Fibroblast of skin of back (primary cell): Measurements from ENCODE around the gene KIF5A.
A peak's percentile ranks its signal among the peaks of the same experiment; 100 is the strongest.

Experiments
- DNase-seq: peaks from one replicate; pipeline ENCODE4 v3.0.0-alpha.2; 2013

The KIF5A gene

DNA sequence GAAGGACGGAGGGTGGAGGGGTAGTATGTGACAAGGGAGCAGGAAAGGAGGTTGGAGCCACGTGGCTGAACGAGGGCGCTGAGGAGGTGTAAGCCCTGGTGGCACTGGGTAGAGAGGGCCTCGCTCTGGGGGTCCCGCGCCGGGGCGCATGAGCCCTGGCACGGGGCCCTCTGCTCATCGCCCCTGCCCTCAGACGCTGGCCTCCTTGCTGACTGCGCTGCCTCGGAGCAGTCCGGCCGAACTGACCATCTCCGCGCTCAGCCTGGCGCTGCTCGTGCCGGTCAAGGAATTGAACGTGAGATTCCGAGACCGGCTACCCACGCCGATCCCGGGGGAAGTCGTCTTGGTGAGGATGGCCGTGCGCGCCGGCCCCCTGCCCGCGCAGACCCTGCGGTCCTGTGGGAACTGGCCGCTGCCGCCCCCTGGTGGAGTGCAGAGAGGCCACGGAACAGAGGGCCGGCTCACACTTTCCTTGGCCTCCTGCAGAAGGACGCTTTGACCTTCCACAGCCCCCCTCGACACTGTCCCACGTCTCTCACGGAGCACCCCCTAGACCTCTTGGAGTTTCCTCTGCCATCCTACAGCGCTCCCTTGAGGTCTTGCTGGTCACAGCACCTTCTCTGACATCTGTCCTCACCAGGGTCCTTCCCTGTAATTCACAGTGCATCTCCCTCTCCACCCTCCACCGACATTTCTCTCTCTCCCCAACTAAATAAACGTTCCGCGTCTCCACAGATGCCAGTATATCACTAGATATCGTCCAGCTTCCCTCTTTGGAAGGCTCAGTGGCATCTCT is 71.9 kb downstream of the KIF5A start:
- peak; percentile 28 for DNase-seq

DNA sequence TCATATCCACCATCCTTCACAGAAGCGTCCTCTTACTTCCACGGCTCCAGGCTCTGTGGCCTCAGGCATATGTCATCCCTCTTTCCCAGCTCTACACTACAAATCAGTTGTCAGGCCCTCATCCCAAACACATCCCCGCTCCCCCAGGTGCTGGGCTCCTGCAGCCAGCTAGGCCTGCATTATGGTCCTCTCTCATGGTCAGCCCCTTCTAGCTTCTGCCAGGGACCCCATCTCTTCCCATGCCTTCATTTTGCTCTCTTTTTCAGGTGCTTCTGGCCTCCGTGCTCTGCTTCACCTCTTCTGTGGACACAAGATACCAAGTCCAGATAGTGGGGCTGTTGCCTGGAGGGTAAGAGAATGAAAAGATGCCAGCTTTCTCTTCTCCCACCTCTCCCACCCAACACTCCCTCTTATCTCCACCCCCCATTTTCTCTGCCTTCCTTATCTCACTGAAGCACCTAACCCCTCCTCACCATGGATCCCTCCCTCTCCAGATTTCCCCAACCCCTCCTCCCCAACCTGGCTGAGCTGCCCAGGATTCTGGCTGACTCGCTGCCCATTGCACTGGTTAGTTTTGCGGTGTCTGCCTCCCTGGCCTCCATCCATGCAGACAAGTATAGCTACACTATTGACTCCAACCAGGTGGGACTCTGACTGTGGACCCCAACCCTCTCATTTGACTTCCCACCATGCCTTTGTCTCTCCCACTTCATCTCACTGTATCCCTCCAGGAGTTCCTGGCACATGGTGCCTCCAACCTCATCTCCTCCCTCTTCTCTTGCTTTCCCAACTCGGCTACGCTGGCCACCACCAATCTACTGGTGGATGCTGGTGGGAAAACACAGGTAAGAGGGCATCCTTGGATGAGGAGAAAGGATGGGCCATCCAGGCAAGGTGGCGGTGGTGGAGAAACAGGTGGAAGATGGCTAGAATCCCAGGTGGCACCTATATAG is 72.7 kb downstream of the KIF5A start:
- no peak for DNase-seq

DNA sequence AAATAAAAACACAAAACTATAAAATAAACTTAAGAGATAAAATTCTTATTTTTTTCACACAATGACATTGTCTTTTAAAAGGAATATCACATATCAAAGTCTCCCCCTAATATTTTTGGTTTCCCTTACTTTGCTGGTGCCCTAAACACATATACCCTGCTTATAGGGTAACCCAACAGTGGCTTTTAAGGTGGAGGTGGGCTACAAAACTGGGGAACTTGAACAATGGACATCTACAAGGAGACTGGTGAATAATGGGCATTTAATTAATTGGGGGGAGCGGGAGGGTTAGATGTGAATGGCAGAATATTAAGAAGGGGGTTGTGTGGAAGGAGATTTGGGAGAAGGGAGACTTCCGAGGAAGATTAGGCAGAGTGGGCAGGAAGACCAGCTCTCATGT is 73.5 kb downstream of the KIF5A start:
- DNase-seq, result no peak

DNA sequence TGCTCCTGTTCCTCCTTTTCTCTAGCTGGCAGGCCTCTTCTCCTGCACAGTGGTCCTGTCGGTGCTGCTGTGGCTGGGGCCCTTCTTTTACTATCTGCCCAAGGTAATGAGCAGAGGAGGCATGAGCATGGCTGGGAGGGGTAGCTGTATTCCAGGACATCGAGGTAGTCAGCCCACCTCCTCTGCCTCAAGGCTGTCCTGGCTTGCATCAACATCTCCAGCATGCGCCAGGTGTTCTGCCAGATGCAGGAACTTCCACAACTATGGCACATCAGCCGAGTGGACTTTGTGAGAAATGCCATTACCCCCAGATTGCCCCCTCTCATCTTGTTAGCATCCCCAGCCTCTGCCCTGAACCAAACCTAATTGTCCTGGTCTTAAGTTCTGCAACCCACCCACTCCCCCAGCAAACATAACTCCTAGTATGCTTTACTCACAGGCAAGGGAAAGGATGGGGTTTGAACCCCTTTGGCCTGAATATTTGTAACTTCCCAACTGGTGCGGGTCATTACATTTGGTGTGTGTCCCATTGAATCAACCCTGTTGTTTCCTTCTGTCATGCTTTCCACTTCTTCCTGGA is 74.1 kb downstream of the KIF5A start:
- DNase-seq, result no peak

DNA sequence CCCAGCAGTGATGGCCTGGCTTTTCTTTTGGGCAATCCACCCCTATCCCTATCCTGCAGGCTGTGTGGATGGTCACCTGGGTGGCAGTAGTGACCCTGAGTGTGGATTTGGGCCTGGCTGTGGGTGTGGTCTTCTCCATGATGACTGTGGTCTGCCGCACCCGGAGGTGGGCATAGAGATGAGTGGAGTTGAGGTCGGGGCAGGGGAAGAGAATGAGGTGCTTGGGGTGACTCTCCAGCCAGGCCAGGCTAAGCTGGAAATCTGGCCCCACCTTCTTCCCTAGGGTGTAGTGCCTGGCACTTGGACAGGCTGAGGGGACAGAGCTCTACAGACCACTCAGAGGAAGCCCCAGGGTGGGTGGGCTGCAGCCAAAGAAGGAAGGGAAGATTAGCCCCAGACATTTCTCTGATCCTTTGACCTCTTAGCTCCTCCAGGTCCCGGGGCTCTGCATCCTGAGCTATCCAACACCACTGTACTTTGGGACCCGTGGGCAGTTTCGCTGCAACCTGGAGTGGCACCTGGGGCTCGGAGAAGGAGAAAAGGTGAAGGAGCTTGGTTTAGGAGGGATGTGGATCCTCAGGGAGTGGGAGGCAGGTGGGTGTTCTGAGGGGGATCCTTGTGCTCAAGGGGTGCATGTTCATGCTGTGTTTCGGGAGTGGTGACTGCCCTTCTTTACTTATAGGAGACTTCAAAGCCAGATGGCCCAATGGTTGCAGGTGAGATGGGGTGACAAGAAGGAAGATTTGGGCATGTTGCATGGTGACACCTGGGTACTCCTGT is 74.8 kb downstream of the KIF5A start:
- no peak for DNase-seq

DNA sequence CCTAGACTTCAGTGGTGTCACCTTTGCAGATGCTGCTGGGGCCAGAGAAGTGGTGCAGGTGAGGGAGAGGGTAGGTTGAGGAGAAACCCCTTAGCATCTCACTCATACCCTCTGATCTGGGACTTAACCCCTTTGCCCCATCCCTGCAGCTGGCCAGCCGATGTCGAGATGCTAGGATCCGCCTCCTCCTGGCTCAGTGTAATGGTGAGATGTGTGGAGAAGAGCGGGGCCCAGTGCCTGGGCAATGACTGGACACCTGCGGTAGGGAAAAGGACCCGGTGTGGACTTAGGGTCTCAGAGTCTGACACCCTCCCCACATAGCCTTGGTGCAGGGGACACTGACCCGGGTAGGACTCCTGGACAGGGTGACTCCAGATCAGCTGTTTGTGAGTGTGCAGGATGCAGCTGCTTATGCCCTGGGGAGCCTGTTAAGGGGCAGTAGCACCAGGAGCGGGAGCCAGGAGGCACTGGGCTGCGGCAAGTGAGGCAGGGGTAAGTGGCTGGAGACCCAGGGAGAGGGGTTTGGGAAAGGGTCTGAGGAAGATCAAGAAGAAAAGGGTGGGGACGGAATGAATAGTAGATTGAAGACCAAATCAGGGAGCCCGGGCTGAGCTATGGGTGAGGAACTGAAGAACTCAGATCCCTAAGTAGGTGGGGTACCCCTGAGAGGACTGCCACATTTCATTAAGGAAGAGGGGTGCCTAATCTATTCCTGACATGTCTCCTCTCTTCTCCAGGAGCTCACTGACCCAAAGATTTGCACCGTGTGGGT is 75.6 kb downstream of the KIF5A start:
- DNase-seq, result no peak

DNA sequence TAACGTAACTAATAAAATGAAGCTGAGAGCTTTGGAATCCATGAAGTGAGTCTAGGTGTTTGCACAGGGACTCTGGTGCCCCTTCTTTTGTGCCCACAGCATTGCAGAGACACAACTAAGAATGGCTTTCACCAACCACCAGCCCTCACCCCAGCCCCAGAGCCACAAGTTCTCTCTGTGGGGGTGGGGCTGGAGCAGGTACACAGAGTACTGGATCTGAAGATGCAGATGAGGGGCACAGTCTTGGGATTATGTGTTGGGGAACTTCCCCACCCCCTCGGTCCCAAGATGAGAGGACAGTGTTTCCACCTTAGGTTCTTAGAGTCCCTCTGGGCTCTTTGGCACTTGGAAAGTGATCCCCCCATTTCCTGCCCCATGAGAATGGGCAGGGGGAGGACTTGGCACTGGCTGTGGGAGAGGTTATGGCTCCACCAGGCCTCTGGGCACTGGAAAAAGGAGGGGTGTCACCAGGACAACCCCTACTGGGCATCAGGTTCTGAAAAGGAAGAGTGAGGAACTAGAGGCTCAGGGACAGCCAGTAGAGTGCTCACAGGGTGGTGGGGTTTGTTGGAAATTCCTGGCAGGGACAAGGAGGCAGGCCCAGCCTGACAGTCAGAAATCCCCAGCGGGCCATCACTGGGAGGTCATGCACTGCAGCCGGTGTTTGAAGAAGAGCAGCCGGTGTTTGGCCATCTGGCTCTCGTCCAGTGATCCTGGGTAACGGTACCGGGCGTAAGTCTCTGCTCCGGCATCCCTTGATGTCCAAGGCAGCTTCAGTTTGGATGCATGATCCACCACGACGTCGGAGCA is 76.5 kb downstream of the KIF5A start:
- DNase-seq, result no peak

DNA sequence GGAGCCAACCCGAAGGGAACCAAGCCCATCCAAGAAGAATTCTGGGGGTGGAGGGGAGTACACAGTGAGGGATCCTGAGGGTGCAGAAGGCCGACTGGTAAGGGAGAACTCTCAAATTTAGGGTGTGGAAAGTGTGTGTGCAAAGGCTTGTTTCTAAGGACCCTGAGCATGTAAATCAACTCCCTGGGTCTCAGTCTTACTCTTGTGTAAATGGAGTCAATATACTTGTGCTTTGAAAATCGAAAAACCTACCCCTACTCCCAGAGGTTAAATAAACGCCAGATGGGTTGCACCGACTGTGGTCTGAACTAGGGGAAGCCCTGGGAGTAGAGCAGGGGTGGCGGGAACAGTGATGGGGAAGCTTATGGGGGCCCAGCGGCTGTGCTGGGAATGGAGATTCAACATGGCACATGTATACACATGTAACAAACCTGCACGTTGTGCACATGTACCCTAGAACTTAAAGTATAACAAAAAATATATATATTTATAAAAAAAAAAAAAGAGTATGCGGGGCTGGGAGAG is 77.1 kb downstream of the KIF5A start:
- no peak for DNase-seq

DNA sequence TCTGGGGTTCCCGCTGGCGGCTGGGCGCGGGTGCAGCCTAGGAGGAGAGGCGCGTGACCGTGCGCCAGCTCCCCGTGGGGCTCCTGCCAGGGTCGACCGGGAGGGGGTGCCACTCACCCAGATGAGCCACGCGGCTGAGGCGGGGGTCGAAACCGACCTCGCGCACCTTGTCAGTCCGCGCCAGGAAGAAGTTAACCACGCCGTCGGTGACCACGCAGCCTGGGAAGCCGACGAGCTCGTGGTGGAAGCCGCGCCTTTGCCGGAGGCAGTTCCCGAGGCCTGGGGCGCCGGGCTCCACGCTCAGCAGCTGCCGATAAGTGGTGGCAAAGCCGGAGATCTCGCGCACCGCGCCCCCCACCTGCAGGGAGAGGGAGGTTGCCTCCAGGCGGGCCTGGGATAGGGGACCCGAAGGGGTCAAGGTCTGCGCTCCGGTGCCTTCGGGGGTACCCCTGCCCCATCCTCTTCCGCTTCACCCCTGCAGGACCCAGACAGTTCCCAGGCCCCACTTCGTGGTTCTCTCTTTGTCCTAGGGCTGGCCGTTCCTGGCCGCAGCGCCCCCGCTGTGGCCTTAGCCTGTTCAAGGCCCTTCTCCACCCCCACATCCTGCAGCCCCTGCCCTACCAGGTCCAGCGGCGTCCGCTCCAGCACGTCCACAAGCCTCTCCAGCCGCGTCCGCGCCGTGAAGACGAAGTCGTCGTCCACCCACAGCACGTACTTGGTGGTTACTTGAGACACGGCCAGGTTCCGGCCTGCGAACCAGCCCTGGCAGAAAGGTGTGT is 77.8 kb downstream of the KIF5A start:
- DNase-seq, result no peak

DNA sequence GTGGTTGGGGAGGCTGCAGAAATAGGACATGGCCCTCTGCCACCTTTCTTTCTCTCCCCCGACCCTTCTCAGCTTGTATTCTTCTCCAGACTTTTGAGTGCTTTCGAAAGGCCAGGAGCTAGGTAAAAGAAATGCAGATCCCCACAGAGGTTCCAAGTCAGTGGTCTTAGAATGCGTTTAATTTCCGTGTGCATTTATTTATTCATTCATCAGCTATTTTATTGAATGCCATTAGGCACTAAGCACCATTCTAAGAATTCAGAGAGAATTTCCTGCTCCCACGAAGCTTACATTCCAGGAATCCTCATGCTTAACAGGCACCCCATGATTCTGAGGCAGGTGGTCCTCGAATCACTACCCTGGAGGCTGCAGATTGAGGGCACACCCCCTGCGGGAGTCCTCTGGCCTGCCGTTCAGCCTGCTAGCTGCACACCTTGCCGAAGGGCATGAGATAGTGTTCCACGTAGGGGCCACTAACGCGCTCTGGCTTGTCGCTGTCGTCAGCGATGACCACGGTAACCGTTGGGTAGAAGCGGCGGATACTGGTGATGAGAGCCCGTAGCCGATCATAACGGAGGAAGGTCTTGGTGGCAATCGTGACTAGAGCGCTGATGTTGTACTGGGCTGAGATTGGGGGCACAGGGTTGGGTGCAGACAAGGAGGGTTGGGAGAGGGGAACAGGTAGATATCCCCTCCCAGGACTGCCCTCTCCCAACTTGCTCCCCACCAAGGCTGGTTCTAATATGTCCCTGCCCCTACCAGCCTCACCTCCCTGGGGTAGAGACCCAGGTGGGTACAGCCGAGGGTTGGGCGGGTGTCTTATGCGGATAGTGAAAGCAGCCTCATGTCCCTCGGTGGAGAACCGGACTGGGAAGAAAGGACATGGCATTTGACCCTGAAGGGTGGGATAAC is 78.7 kb downstream of the KIF5A start:
- DNase-seq, result no peak

DNA sequence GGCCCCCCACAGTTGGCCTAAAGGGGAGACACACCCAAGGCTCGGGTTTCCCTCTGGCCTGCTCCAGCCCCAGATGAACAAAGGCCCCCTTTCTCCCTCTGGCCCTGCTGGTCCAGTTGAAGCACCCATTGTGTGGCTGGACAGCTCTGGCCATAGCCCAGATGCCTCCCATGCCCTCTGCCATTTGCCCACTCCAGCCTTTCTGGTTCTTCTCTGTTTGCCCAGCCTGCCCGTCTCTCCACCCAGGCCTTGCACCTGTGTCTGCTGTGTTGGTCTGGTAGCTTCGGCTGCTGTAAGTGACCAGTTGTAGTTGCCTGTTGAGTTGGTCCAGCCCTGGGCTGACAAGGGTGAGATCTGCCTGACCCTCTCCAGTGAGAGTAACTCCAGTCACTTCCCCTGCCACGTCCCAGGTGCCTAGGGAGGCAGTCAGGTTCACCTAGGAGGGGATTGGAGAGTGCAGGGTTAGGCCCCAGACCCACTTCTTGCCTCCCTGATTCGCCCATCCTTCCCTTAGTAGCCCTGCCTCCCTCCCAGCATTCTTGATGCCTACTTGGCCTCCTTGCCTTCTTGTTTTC is 80.1 kb downstream of the KIF5A start:
- no peak for DNase-seq

DNA sequence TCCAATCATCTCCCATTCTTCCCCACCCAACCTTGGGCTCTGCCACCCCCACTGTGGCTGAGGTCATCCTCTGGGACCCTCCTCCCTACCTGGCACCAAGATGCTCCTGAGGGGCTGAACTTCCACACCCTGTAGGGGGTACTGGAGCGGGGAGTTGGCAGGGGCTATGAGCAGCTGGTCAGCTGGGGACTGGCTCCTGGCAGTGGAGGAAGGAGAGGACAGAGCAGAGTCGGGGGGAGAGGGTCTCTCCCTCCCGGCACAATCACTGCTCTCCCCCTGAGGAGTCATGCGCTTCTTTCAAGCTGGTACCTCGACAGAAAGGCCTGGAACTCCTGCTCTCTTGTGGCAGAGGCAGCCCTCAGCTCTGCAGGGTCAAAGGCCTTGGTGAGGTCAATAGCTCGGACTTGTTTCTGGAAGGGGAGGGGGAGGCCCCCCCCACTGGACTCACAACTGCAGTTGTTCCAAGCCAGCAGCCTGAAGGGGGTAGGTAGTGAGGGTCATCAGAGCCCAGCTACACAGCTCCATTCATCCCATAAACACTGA is 81.1 kb downstream of the KIF5A start:
- DNase-seq, result no peak

DNA sequence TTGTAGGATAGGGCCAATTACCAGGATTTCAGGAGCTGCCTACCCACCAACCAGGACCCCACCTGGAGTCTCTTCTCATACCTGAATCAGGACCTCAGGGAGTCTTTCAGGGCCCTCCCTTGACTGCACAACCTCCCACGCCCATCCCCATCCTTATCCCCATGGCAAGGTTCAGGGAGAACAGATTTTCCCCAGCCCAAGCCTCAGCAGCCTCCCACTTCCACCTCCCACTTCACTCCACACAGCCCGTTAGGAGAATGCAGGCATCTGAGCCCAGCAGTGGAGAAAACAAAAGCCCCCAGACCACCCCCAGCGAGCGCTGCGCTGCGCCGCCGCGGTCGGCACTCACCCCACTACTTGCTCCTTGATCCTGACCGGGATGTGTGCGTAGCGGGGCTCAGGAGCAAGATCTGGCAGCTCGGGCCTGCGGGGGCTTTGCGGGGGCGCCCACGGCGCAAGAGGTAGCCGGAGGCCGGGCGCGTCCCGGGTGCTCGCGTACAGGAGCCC is 81.8 kb downstream of the KIF5A start:
- no peak for DNase-seq

DNA sequence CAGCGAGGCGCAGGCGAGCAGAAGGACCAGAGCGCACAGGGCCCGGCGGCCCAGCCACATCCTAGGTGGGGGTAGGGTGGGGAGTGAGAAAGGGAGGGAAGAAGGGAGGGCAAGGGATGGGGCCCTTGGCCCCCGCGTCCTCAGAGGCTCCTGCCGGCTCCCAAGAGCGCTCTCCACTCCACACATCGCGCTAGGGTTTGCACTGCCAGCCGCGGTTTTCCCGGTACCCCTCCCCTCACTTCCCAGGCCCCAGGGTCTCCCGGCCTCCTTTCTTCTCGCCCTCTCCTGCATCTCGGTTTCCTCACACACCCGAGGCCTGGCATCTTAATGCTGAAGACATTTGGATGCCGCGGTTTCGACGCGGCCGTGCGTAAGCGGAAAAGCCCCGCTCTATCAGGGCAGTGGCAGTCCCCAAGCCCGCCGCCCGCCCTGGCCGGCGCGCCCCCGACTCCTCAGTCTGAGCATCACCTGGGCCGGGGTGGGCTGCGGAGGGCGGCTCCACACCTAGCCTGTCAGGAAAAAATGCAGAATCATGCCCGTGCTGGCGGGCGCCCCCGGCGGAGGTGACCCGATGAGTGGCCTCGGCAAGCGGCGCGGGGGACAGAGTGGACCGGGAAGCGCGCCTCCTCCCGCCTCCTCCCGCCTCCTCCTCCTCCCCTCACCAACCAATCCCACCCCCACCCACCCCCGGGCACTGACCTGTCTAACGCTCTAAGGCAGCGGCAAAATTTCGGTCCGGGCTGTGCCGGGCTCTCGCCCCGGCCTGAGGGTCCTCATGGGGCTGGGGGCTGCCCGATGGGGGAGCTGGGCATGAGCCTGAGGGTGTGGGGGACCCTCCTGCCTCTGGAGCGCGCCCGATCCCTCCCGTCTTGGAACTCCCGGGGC is 82.5 kb downstream of the KIF5A start:
- peak; percentile 30 for DNase-seq

DNA sequence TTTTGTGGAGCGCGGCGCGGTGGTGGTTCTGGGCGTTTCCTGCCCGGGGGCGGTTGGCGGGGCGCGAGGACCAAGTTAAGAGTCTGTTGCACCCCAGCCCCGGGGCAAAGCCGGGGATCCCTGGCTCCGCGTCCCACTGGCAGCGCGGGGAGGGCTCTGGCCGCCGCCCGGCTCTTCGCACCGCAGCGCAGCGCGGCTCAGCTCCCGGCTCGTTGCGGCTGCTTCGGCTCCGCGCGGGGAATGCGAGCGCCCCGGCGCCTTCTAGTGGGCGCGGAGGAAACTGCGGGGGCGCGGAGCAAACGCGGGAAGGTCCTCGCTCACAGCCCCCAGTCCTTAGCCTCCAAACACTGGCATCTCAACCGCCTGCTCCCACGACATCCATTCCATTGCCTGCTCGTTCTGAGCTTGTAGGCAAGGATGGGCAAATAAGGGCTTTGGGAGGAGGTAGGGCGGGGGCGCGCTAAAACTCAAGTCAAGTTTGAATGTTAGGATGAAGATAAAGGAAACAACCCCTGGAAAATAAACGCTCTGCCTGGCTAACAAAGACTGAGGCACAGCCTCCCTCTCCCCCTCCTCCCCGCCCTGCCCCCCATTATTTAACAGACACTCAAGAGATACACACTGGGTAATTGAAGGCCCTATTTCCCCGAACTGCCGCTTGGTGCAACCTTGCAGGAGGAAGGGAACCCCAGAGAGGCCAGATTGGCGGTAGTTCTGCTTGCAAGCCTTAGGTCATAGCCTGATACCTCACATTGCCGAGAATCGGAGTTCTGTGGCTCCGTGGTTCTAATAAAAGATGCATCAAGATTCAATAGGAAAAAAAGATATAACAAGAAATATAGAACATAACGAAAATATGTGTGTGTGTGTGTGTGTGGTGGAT is 83.4 kb downstream of the KIF5A start, which contains the start of gene B4GALNT1:
TSS of gene B4GALNT1 (minus strand) at position 244 of the 883 bp plus-strand sequence. CDS start 1,069 bp downstream, outside the sequence.
- DNase-seq, result peak; percentile 61
